ENCODE data around the gene MUC5B. TPM values are rescaled to one million over a fixed set of nuclear protein-coding genes. Genes with fewer than 3 reads are reported as not detected.

MUC5B gene
- total RNA-seq, 2 experiments from 2014 or later: not detected

DNA sequence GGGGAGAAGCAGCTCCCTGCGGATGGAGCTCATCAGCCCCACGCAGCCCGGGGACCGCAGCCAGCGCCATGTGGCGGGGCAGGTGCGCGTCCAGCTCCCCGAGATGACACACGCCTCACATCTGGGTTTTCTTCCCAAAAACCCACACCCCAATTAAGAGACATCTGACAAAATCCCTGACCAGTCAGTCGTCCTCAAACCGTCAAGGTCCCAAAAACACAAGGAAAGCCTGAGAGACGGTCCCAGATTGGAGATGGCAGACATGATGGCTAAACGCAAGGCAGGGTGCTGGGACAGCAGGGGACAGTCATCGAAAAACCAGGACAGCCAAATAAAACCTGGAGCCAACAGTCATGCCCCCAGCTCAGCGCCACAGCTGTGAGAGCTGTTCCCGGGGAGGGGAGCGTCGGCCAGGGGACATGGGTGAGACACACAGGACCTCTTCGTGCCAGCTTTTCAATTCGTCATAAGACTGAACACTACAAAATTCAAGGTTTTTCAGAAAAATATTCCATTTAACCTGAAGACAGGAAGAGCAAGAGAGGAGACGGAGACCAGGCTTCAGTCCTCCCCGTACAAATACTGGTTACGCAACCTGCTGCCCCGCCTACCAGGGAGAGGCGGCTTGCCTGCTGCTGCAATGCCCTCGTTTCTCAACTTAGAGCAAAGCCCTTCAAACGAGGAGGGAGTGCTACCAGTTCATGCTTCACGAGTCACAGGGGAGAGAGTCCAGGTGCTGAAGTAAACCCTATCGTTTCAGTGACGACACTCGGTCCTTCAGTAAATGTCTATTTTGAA is 76.0 kb downstream of the MUC5B start:
- Mint-ChIP-seq H3K9me3 (ENCODE audit: low read depth) (no peaks in the 10 kb centered on the region), H3K27ac (no peak overlapping the region), H3K36me3 (no peaks in the 10 kb centered on the region), H3K4me3 (no peak overlapping the region), H3K4me1 (peaks cover 1% of the 10 kb centered on the region), H3K27me3 (no peaks in the 10 kb centered on the region)
- ATAC-seq: no peak
- CTCF ChIA-PET: no interaction called here
- peak; percentile 19 for DNase-seq

GRCh38 chr11:1299621-1300020 is 76.8 kb downstream of the MUC5B start:
- ATAC-seq (no peak), DNase-seq (peak; percentile 35)
- H3K27me3 Mint-ChIP-seq: no peaks in the 10 kb centered on the region
- CTCF ChIA-PET: no interaction called here
- no peak overlapping the region for H3K4me3 Mint-ChIP-seq
- no peak overlapping the region for H3K27ac Mint-ChIP-seq
- no peaks in the 10 kb centered on the region for H3K9me3 Mint-ChIP-seq (ENCODE audit: low read depth)
- H3K4me1 Mint-ChIP-seq: peaks cover 1% of the 10 kb centered on the region
- H3K36me3 Mint-ChIP-seq: no peaks in the 10 kb centered on the region

DNA sequence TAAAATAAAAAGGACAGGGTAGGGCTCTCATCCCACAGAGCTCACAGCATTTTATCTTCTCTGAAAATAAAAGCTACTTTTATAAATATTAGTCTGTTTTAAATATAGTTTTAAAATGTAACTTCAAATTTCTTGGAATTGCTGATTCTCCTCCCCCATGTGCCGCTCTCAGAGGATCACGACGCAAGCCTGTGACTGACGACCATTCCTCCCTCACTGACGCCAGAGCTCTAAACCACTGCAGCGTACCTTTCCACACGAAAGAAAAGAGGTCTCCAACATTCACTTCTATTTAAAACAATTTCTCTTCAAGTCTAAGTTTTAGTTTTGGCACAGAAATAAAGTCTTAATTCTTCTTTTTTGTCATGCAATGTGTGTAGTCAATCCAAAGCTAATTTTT is 77.3 kb downstream of the MUC5B start:
- no peak for DNase-seq
- Mint-ChIP-seq H3K36me3 (no peaks in the 10 kb centered on the region), H3K4me3 (no peak overlapping the region), H3K4me1 (peaks cover 1% of the 10 kb centered on the region), H3K27me3 (no peaks in the 10 kb centered on the region), H3K27ac (no peak overlapping the region), H3K9me3 (ENCODE audit: low read depth) (no peaks in the 10 kb centered on the region)
- CTCF ChIA-PET: no interaction called here
- no peak for ATAC-seq

GRCh38 chr11:1300569-1301187 is 77.8 kb downstream of the MUC5B start:
- peaks cover 1% of the 10 kb centered on the region for H3K4me1 Mint-ChIP-seq
- DNase-seq (no peak), ATAC-seq (no peak)
- no peaks in the 10 kb centered on the region for H3K36me3 Mint-ChIP-seq
- no peaks in the 10 kb centered on the region for H3K9me3 Mint-ChIP-seq (ENCODE audit: low read depth)
- no peaks in the 10 kb centered on the region for H3K27me3 Mint-ChIP-seq
- H3K4me3 Mint-ChIP-seq: no peak overlapping the region
- CTCF ChIA-PET: no interaction called here
- no peak overlapping the region for H3K27ac Mint-ChIP-seq

DNA sequence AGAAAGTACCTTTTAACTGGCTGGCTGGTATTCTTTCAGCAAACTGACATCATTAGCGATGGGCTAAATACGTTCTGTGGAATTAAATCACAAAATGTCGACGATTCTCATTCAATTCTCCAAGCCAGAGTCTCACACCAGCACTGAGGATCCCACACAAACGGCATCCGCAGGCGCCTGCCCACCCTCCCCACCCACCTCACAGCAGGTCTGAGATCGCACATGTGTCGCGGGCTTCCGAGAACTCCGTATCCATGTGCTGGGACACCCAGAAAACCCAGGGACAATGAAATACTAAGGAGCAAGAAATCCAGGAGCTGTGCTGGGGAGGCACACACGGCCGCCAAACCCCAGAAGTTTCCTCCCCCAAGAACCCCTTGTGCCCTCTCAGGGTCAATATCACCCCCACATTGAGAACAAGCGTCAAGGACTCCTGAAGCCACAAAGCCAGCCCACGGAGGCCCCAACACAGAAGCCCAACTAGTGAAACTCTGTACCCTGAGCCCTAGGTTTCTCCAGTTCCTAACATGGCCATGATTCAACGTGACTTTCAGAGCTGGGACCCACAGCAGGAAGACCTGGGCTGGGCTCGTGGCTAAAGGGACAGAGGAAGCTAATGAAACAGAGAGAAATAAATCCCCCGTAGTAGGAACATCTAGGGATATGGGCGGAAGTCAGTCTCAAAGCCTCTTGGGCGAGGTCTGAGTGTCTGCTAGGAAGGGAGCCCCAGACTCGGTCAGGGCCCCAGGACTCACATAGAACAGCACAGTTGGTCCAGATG is 78.5 kb downstream of the MUC5B start:
- no peak overlapping the region for H3K4me3 Mint-ChIP-seq
- CTCF ChIA-PET: no interaction called here

DNA sequence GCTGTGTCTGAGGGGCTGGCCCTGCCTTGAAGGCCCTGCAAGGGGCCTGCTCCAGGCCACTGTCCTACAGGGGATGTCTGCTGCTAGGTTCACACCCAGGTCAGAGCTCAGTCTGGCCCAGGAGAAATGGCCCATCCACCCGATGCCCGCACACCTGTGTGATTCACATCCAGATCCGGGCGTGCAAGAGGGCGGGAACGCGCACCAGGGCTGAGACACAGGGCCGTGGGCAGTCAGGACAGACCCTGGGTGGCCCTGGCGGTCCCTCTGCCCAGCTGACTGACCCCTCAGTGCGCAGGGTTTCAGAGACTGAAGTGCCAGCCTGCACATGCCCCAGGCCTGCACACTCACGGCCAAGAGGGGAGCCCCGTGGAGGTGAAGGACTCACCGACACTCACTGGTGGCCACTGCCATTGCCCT is 79.2 kb downstream of the MUC5B start:
- Mint-ChIP-seq H3K4me3 (no peak overlapping the region), H3K4me1 (peaks cover 2% of the 10 kb centered on the region), H3K9me3 (ENCODE audit: low read depth) (no peaks in the 10 kb centered on the region), H3K27ac (no peak overlapping the region), H3K36me3 (no peaks in the 10 kb centered on the region), H3K27me3 (no peaks in the 10 kb centered on the region)
- ATAC-seq (no peak), DNase-seq (no peak)
- CTCF ChIA-PET: interaction anchor here (1.0 kb wide), 1 partner anchor 9 kb away, joined by 3 read pairs; no protein-coding TSS in a partner anchor

More for the DNA sequence above, 78.5 kb downstream of the MUC5B start:
- ATAC-seq: no peak
- Mint-ChIP-seq H3K27ac (no peak overlapping the region), H3K9me3 (ENCODE audit: low read depth) (no peaks in the 10 kb centered on the region), H3K4me1 (peaks cover 1% of the 10 kb centered on the region), H3K36me3 (no peaks in the 10 kb centered on the region), H3K27me3 (no peaks in the 10 kb centered on the region)
- no peak for DNase-seq

GRCh38 chr11:1302461-1303125 is 79.7 kb downstream of the MUC5B start:
- Mint-ChIP-seq H3K9me3 (ENCODE audit: low read depth) (no peaks in the 10 kb centered on the region), H3K4me1 (peaks cover 7% of the 10 kb centered on the region), H3K27me3 (no peaks in the 10 kb centered on the region), H3K27ac (no peak overlapping the region), H3K4me3 (no peak overlapping the region), H3K36me3 (no peaks in the 10 kb centered on the region)
- DNase-seq (no peak), ATAC-seq (no peak)
- CTCF ChIA-PET: interaction anchor here (1.0 kb wide), 1 partner anchor 9 kb away, joined by 3 read pairs; no protein-coding TSS in a partner anchor

DNA sequence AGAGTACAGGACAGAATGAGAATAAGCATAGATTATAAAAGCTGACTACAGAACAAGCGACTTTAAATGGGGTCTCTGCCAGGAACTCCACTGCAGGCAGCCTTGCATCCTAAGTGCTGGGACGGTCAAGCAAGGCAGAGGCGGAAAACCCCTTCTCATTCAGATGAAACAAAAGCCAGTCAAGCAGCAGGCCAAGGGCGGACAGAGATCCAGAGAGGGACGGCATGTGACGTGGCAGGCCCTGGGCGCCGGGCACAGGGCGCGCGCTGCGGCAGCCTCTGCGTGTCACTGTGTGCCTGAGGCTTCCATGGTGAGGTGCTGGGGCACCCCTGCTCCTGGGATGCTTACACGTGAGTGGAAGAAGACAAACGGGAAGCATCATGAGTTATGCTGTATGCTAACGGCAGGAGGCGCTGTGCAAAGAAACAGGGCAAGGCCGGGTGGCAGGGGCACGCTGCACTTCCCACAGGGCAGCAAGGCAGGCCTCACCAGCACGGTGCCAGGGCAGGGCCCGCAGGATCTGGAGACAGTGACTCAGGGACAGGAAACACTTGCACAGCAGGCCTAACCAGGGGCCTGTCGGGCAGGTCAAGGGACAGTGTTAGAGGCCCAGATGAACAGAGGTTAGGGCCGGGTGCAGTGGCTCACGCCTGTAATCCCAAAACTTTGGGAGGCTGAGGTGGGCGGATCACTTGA is 80.4 kb downstream of the MUC5B start:
- H3K27ac Mint-ChIP-seq: no peak overlapping the region
- peaks cover 14% of the 10 kb centered on the region for H3K4me1 Mint-ChIP-seq
- DNase-seq (no peak), ATAC-seq (no peak)
- CTCF ChIA-PET: no interaction called here
- H3K36me3 Mint-ChIP-seq: no peaks in the 10 kb centered on the region
- no peaks in the 10 kb centered on the region for H3K27me3 Mint-ChIP-seq
- no peaks in the 10 kb centered on the region for H3K9me3 Mint-ChIP-seq (ENCODE audit: low read depth)
- H3K4me3 Mint-ChIP-seq: no peak overlapping the region

GRCh38 chr11:1303973-1304372 is 81.1 kb downstream of the MUC5B start:
- Mint-ChIP-seq H3K4me1 (peaks cover 18% of the 10 kb centered on the region), H3K27ac (no peak overlapping the region), H3K36me3 (no peaks in the 10 kb centered on the region), H3K9me3 (ENCODE audit: low read depth) (no peaks in the 10 kb centered on the region), H3K4me3 (no peak overlapping the region), H3K27me3 (no peaks in the 10 kb centered on the region)
- ATAC-seq (no peak), DNase-seq (no peak)
- CTCF ChIA-PET: no interaction called here

GRCh38 chr11:1304380-1304779 is 81.5 kb downstream of the MUC5B start:
- Mint-ChIP-seq H3K36me3 (no peaks in the 10 kb centered on the region), H3K4me3 (no peak overlapping the region), H3K27me3 (no peaks in the 10 kb centered on the region), H3K9me3 (ENCODE audit: low read depth) (no peaks in the 10 kb centered on the region), H3K4me1 (peaks cover 18% of the 10 kb centered on the region), H3K27ac (no peak overlapping the region)
- CTCF ChIA-PET: no interaction called here
- ATAC-seq: no peak
- DNase-seq: no peak

DNA sequence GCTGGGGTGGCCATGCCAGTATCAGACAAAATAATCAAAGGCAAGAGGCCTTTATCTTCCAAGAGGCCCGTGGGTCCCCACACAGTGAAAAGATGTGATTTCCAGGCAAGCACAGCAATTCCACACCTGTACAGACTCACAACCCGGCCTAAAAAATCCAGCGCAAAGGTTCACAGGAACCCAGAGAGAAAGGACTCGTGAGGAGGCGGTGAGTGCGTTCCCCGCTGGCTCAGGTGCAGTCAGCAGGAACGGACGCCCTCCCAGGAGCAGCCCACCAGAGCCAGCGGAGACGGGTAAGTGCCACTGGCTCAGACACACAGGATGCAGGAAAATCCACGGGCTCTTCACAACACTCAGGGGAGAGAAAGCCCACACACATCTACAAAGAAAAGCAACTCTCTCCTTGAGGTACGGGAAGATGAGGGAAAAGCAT is 82.2 kb downstream of the MUC5B start:
- H3K4me1 Mint-ChIP-seq: peaks cover 18% of the 10 kb centered on the region
- no peaks in the 10 kb centered on the region for H3K36me3 Mint-ChIP-seq
- ATAC-seq: no peak
- no peak for DNase-seq
- H3K4me3 Mint-ChIP-seq: no peak overlapping the region
- no peak overlapping the region for H3K27ac Mint-ChIP-seq
- H3K9me3 Mint-ChIP-seq (ENCODE audit: low read depth): no peaks in the 10 kb centered on the region
- H3K27me3 Mint-ChIP-seq: no peaks in the 10 kb centered on the region
- CTCF ChIA-PET: no interaction called here

- peaks cover 20% of the 10 kb centered on the region for H3K4me1 Mint-ChIP-seq
- H3K27ac Mint-ChIP-seq: no peak overlapping the region
- peaks cover under 1% of the 10 kb centered on the region for H3K36me3 Mint-ChIP-seq
- DNase-seq (no peak), ATAC-seq (no peak)
- no peaks in the 10 kb centered on the region for H3K9me3 Mint-ChIP-seq (ENCODE audit: low read depth)
- no peaks in the 10 kb centered on the region for H3K27me3 Mint-ChIP-seq
- CTCF ChIA-PET: no interaction called here
- H3K4me3 Mint-ChIP-seq: no peak overlapping the region
Observed at GRCh38 chr11:1305501-1306056, 82.7 kb downstream of the MUC5B start.

All from activated CD8-positive, alpha-beta memory T cell treated with anti-CD3 and anti-CD28 coated beads, Interleukin-2, amount 10 ng/mL, durations not matched to agents 7 days and 5 days (primary cell).